NCI-H1436 treated with DMSO at 0.1 percent for 48 hours (cell line): ENCODE results near the gene PPFIA3.

Experiments used
- DNase-seq: peaks from one replicate; lab custom pipeline; 2025; lab: John Stamatoyannopoulos, UW

The PPFIA3 gene

GRCh38 chr19:49182848-49183375 is 63.6 kb downstream of the PPFIA3 start:
- DNase-seq: no peak

- DNase-seq: no peak
Measured at GRCh38 chr19:49186108-49186507, 66.8 kb downstream of the PPFIA3 start.

- no peak for DNase-seq
Measured at GRCh38 chr19:49188626-49189200, 69.4 kb downstream of the PPFIA3 start.

GRCh38 chr19:49189259-49189658 is 69.9 kb downstream of the PPFIA3 start:
- DNase-seq: no peak

- DNase-seq: no peak
Measured at GRCh38 chr19:49190781-49191180, 71.4 kb downstream of the PPFIA3 start.

- no peak for DNase-seq
Measured at GRCh38 chr19:49193822-49194394, 74.6 kb downstream of the PPFIA3 start.

- no peak for DNase-seq
Measured at GRCh38 chr19:49194408-49194807, 75.1 kb downstream of the PPFIA3 start.

- no peak for DNase-seq
Measured at GRCh38 chr19:49196527-49197240, 77.3 kb downstream of the PPFIA3 start.

- no peak for DNase-seq
Measured at GRCh38 chr19:49200238-49200862, 81.0 kb downstream of the PPFIA3 start.
